SK-N-SH (cell line): ENCODE results near the gene ANO4. TPM values are rescaled to one million over a fixed set of nuclear protein-coding genes. Genes with fewer than 3 reads are reported as not detected.

Source experiments
- CTCF ChIA-PET: fragments of 300-600, 350-600 bp; formaldehyde crosslinking; extraction: SDS; loops from one replicate; lab custom pipeline; 2021; lab: Yijun Ruan, JAX
- POLR2A ChIA-PET: fragments of 350-600 bp; sonication (Branson Sonifier 250); formaldehyde crosslinking; extraction: SDS; loops from one replicate; lab custom pipeline; 2020; ENCODE audit warnings: antibody characterized with exemption, inconsistent platforms; lab: Yijun Ruan, JAX
- DNase-seq: peaks from one replicate; pipeline ENCODE4 v3.0.0; 2012
- H2AFZ ChIP-seq: fragments of 200-600 bp; sonication (generic); 2 replicates; pipeline ENCODE4 v1.8.1; 2016; ENCODE audit warnings: antibody characterized with exemption, mild to moderate bottlenecking, low read depth
- H3F3A ChIP-seq: fragments of 200-600 bp; sonication (generic); replicated peaks from 2 replicates; pipeline ENCODE3; 2016; ENCODE audit warnings: antibody characterized with exemption, mild to moderate bottlenecking; ENCODE audit not compliant: insufficient read depth
- H3K27ac ChIP-seq, 2 experiments: fragments of 200-500 bp in 1 of 2; fragments of 200-600 bp in 1 of 2; sonication (Bioruptor generic) in 1 of 2; sonication (generic), shearing (Covaris generic) in 1 of 2; 2 replicates each; pipeline versions ENCODE4 v1.5.1 to v1.6.1; 2014 to 2016; ENCODE audit warnings: low read depth in 2 of 2, inconsistent platforms in 1 of 2, low read length in 1 of 2, mild to moderate bottlenecking in 1 of 2, mixed read lengths in 1 of 2
- H3K27me3 ChIP-seq: fragments of 200-600 bp; sonication (generic), shearing (Covaris generic); 2 replicates; pipeline ENCODE4 v1.6.1; 2016; ENCODE audit warnings: mixed run types; ENCODE audit not compliant: insufficient read depth
- H3K36me3 ChIP-seq, 2 experiments: fragments of 200-500 bp in 1 of 2; fragments of 200-600 bp in 1 of 2; sonication (Bioruptor generic) in 1 of 2; sonication (generic) in 1 of 2; replicated peaks in 1 of 2; 2 replicates each; pipeline versions ENCODE3 to v1.5.1; 2014 to 2016; ENCODE audit warnings: low read length in 1 of 2, mild to moderate bottlenecking in 1 of 2; ENCODE audit not compliant: insufficient read depth in 2 of 2, control insufficient read depth in 1 of 2
- H3K4me1 ChIP-seq, 2 experiments: fragments of 200-500 bp in 1 of 2; fragments of 200-600 bp in 1 of 2; sonication (Bioruptor generic) in 1 of 2; sonication (generic), shearing (Covaris generic) in 1 of 2; 2 replicates each; pipeline versions ENCODE4 v1.5.1 to v1.6.1; 2014 to 2016; ENCODE audit warnings: low read depth in 1 of 2, low read length in 1 of 2, mixed run types in 1 of 2; ENCODE audit not compliant: insufficient read depth in 2 of 2, control insufficient read depth in 1 of 2
- H3K4me2 ChIP-seq: fragments of 200-600 bp; sonication (generic), shearing (Covaris generic); 2 replicates; pipeline ENCODE4 v1.6.1; 2017; ENCODE audit warnings: mixed run types
- H3K4me3 ChIP-seq, 2 experiments: fragments of 200-500 bp in 1 of 2; fragments of 200-600 bp in 1 of 2; sonication (Bioruptor generic) in 1 of 2; sonication (generic), shearing (Covaris generic) in 1 of 2; 2 replicates each; pipeline versions ENCODE4 v1.5.1 to v1.8.1; 2014 to 2016; ENCODE audit warnings: low read depth in 2 of 2, inconsistent platforms in 1 of 2, low read length in 1 of 2, mild to moderate bottlenecking in 1 of 2, mixed read lengths in 1 of 2, moderate library complexity in 1 of 2
- H3K79me2 ChIP-seq: fragments of 200-600 bp; sonication (generic); 2 replicates; pipeline ENCODE4 v1.8.1; 2017; ENCODE audit warnings: mild to moderate bottlenecking; ENCODE audit not compliant: insufficient read depth
- H3K9ac ChIP-seq: fragments of 200-600 bp; sonication (generic); 2 replicates; pipeline ENCODE4 v1.6.1; 2017; ENCODE audit warnings: mixed run types
- H3K9me2 ChIP-seq: fragments of 200-600 bp; sonication (generic); 2 replicates; pipeline ENCODE4 v1.6.1; 2017; ENCODE audit warnings: mixed run types
- H3K9me3 ChIP-seq: fragments of 200-600 bp; sonication (generic); 2 replicates; pipeline ENCODE4 v1.6.1; 2017; ENCODE audit warnings: mixed run types, mild to moderate bottlenecking, moderate library complexity
- H4K20me1 ChIP-seq: fragments of 200-600 bp; sonication (generic); 2 replicates; pipeline ENCODE4 v1.6.1; 2017; ENCODE audit warnings: mild to moderate bottlenecking, mixed run types; ENCODE audit not compliant: insufficient read depth
- FOSL2 ChIP-seq: IDR thresholded peaks from 2 replicates; pipeline ENCODE4 v1.4.0; 2012; ENCODE audit warnings: low read depth, mild to moderate bottlenecking, moderate library complexity, borderline replicate concordance
- GATA2 ChIP-seq: sonication (generic); formaldehyde crosslinking; IDR thresholded peaks from 2 replicates; pipeline ENCODE4 v1.5.0; 2020; ENCODE audit warnings: mild to moderate bottlenecking, missing genetic modification reagents
- IRF3 ChIP-seq: fragments of 150-350 bp; IDR thresholded peaks from 2 replicates; pipeline ENCODE4 v1.6.1; 2016; ENCODE audit warnings: mild to moderate bottlenecking, low read depth, low read length
- MXI1 ChIP-seq: IDR thresholded peaks from 2 replicates; pipeline ENCODE4 v1.6.1; 2012; ENCODE audit warnings: mild to moderate bottlenecking, low read depth, low read length, improper control_type of control experiment
- NFIC ChIP-seq: IDR thresholded peaks from 2 replicates; pipeline ENCODE4 v1.4.0; 2012; ENCODE audit warnings: borderline replicate concordance
- REST ChIP-seq: IDR thresholded peaks from 2 replicates; pipeline ENCODE4 v1.6.1; 2012; ENCODE audit warnings: mild to moderate bottlenecking, low read depth, low read length, moderate library complexity
- RFX5 ChIP-seq: IDR thresholded peaks from 2 replicates; pipeline ENCODE4 v1.6.1; 2012; ENCODE audit warnings: mild to moderate bottlenecking, improper control_type of control experiment, low read length
- TAF1 ChIP-seq: IDR thresholded peaks from 2 replicates; pipeline ENCODE4 v1.6.1; 2012; ENCODE audit warnings: low read depth, mild to moderate bottlenecking, low read length, moderate library complexity, borderline replicate concordance
- YY1 ChIP-seq: IDR thresholded peaks from 2 replicates; pipeline ENCODE4 v1.4.0; 2012; ENCODE audit warnings: low read depth, mild to moderate bottlenecking
- WGBS: methylation state at CpG from one replicate; pipeline ENCODE4 v1.1.6; 2017; ENCODE audit warnings: low lambda C conversion rate; 5-methylcytosine and 5-hydroxymethylcytosine counted together
- polyA plus RNA-seq, 3 experiments: library from polyadenylated mRNA; depleted of rRNA; stranded (reverse); fragments of >200 nt; gene quantifications; 2 replicates each; pipeline ENCODE4 v1.2.3, GENCODE V29; 2012

The ANO4 gene
- polyA plus RNA-seq, 1 of the 3 experiments (the other 2 are of a cell fraction), result 9.4 TPM

- Histone ChIP-seq H4K20me1 (no peaks in the 10 kb centered on the region), H3K79me2 (no peaks in the 10 kb centered on the region), H3F3A (no peaks in the 10 kb centered on the region)
- POLR2A ChIA-PET, result no interaction called here
- TF ChIP-seq RFX5 (no peak), NFIC (no peak), IRF3 (no peak), MXI1 (no peak)
- TF ChIP-seq, all 33 proteins: peak for 0
- Histone ChIP-seq H3K36me3 (peaks cover 0 to 3% of the 10 kb centered on the region in 2 experiments), H3K27ac (no peak overlapping the region), H3K27me3 (no peaks in the 10 kb centered on the region), H3K4me2 (no peak overlapping the region), H3K4me3 (no peak overlapping the region), H2AFZ (no peak overlapping the region), H3K4me1 (no peaks in the 10 kb centered on the region), H3K9me2 (no peaks in the 10 kb centered on the region), H3K9me3 (peaks cover 8% of the 10 kb centered on the region; the same call in 1 of the 2 replicates), H3K9ac (no peak overlapping the region)
- DNase-seq, result no peak
- CTCF ChIA-PET, result no interaction called here
- WGBS, result 48% methylated on average over 5 of the region's 5 CpGs
Observed at GRCh38 chr12:101064721-101065120, 270.1 kb downstream of the ANO4 start.

GRCh38 chr12:101066489-101066888 is 271.9 kb downstream of the ANO4 start:
- no peak overlapping the region for H2AFZ ChIP-seq
- no peaks in the 10 kb centered on the region for H3K27me3 ChIP-seq
- H3K79me2 ChIP-seq, result no peaks in the 10 kb centered on the region
- peaks cover 8% of the 10 kb centered on the region; the same call in 1 of the 2 replicates for H3K9me3 ChIP-seq
- POLR2A ChIA-PET, result no interaction called here
- DNase-seq, result no peak
- CTCF ChIA-PET, result no interaction called here
- H3K27ac ChIP-seq, result no peak overlapping the region
- TF ChIP-seq YY1, result no peak
- no peak for TF ChIP-seq REST
- TF ChIP-seq GATA2 (CRISPR knock-in tag), result no peak
- TF ChIP-seq TAF1, result no peak
- no peak for TF ChIP-seq FOSL2
- no peaks in the 10 kb centered on the region for H4K20me1 ChIP-seq
- no peaks in the 10 kb centered on the region for H3K9me2 ChIP-seq
- H3K4me1 ChIP-seq, result no peaks in the 10 kb centered on the region
- H3K4me3 ChIP-seq, result no peak overlapping the region
- H3K9ac ChIP-seq, result no peak overlapping the region
- H3F3A ChIP-seq, result no peaks in the 10 kb centered on the region
- 44% methylated on average over 3 of the region's 7 CpGs for WGBS
- peaks cover 0 to 3% of the 10 kb centered on the region in 2 experiments for H3K36me3 ChIP-seq
- H3K4me2 ChIP-seq, result no peak overlapping the region
